ENCODE data around the gene PLEKHA7.
"Not testable (repeated sequence)": the region's sequence is repeated elsewhere in the genome, so short reads cannot be mapped to it uniquely, and the experiment has no call there.

- TF ChIP-seq CTCF, EP300 (IDR thresholded peaks at IDR 0.05): not testable (repeated sequence)
These were observed 95.6 kb downstream of the PLEKHA7 start for GRCh38 chr11:16918543-16919182.

Measured in suprapubic skin (tissue), 3 donors.